RWPE2 (cell line): ENCODE results near the gene PIGV.

Source experiments
- ATAC-seq: fragments of 200-7000 bp; cut with Tn5 transposase; 3 replicates; pipeline ENCODE4 v1.9.1; 2021; ENCODE audit warnings: low read depth
- DNase-seq: peaks from one replicate; pipeline ENCODE4 v3.0.0-alpha.2; 2020; ENCODE audit warnings: low spot score
- H3K27ac ChIP-seq: fragments of 450-650 bp; 2 replicates; pipeline ENCODE4 v1.5.1; 2017; ENCODE audit warnings: mild to moderate bottlenecking; ENCODE audit not compliant: poor library complexity, severe bottlenecking
- H3K27me3 ChIP-seq: fragments of 250-450 bp; sonication (Bioruptor Pico); 2 replicates; pipeline ENCODE4 v1.5.1; 2021; ENCODE audit warnings: mild to moderate bottlenecking, moderate library complexity; ENCODE audit not compliant: insufficient read depth, poor library complexity, severe bottlenecking
- H3K36me3 ChIP-seq: fragments of 250-450 bp; sonication (Bioruptor Pico); 2 replicates; pipeline ENCODE4 v1.5.1; 2020; ENCODE audit warnings: low read depth, mild to moderate bottlenecking, moderate library complexity
- H3K4me1 ChIP-seq: fragments of 250-450 bp; sonication (Bioruptor Pico); 2 replicates; pipeline ENCODE4 v1.5.1; 2021; ENCODE audit warnings: mild to moderate bottlenecking, moderate library complexity; ENCODE audit not compliant: insufficient read depth, poor library complexity, severe bottlenecking
- H3K4me3 ChIP-seq: fragments of 250-450 bp; sonication (Bioruptor Pico); 2 replicates; pipeline ENCODE4 v1.5.1; 2021; ENCODE audit warnings: mild to moderate bottlenecking, moderate library complexity; ENCODE audit not compliant: severe bottlenecking
- H3K9me3 ChIP-seq: fragments of 250-450 bp; sonication (Bioruptor Pico); 2 replicates; pipeline ENCODE4 v1.5.1; 2021; ENCODE audit warnings: mild to moderate bottlenecking, moderate library complexity; ENCODE audit not compliant: severe bottlenecking
- TF ChIP-seq, protein P1 (sequence below): fragments of 450-650 bp; IDR thresholded peaks from one replicate; pipeline ENCODE4 v1.5.1; 2017; ENCODE audit warnings: mild to moderate bottlenecking, moderate library complexity; ENCODE audit not compliant: poor library complexity, severe bottlenecking

The PIGV gene

GRCh38 chr1:26786437-26787380 is 1.0 kb upstream of the PIGV start:
- Histone ChIP-seq H3K27me3 (no peaks in the 10 kb centered on the region), H3K36me3 (peaks cover 19% of the 10 kb centered on the region), H3K4me3 (peak overlapping the region; percentile 73), H3K4me1 (peaks cover 20% of the 10 kb centered on the region), H3K9me3 (no peaks in the 10 kb centered on the region), H3K27ac (peak overlapping the region; percentile 91)
- TF ChIP-seq, protein P1, sequence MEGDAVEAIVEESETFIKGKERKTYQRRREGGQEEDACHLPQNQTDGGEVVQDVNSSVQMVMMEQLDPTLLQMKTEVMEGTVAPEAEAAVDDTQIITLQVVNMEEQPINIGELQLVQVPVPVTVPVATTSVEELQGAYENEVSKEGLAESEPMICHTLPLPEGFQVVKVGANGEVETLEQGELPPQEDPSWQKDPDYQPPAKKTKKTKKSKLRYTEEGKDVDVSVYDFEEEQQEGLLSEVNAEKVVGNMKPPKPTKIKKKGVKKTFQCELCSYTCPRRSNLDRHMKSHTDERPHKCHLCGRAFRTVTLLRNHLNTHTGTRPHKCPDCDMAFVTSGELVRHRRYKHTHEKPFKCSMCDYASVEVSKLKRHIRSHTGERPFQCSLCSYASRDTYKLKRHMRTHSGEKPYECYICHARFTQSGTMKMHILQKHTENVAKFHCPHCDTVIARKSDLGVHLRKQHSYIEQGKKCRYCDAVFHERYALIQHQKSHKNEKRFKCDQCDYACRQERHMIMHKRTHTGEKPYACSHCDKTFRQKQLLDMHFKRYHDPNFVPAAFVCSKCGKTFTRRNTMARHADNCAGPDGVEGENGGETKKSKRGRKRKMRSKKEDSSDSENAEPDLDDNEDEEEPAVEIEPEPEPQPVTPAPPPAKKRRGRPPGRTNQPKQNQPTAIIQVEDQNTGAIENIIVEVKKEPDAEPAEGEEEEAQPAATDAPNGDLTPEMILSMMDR, result no peak
- ATAC-seq (no peak), DNase-seq (no peak)

GRCh38 chr1:26787381-26787705 is 407 bp upstream of the PIGV start:
- TF ChIP-seq, protein P1, result no peak
- DNase-seq, result no peak
- Histone ChIP-seq H3K36me3 (peaks cover 12% of the 10 kb centered on the region), H3K27me3 (no peaks in the 10 kb centered on the region), H3K4me1 (peaks cover 20% of the 10 kb centered on the region), H3K9me3 (no peaks in the 10 kb centered on the region), H3K4me3 (peak overlapping the region; percentile 73), H3K27ac (peak overlapping the region; percentile 91)
- peak; percentile 31 for ATAC-seq

DNA sequence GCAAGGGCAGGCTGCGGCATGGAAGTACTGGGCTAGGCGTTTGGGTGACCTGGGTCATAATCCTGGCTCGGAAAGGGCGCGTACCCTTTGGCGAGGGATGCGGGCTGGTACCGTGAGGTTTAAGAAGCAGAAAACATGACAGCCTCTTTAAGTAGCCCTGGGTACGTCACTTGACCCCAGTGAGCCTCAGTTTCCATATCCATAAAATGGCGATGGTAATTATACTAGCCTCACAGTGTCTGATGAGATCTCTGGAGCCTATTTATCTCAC is 700 bp downstream of the PIGV start:
- TF ChIP-seq, protein P1, result no peak
- peaks cover 1% of the 10 kb centered on the region for H3K36me3 ChIP-seq
- peak; percentile 3; the same call in 2 of the 3 replicates for ATAC-seq
- no peaks in the 10 kb centered on the region for H3K9me3 ChIP-seq
- peaks cover 17% of the 10 kb centered on the region for H3K4me1 ChIP-seq
- H3K27me3 ChIP-seq, result no peaks in the 10 kb centered on the region
- peak overlapping the region; percentile 73 for H3K4me3 ChIP-seq
- peak overlapping the region; percentile 91 for H3K27ac ChIP-seq
- no peak for DNase-seq

DNA sequence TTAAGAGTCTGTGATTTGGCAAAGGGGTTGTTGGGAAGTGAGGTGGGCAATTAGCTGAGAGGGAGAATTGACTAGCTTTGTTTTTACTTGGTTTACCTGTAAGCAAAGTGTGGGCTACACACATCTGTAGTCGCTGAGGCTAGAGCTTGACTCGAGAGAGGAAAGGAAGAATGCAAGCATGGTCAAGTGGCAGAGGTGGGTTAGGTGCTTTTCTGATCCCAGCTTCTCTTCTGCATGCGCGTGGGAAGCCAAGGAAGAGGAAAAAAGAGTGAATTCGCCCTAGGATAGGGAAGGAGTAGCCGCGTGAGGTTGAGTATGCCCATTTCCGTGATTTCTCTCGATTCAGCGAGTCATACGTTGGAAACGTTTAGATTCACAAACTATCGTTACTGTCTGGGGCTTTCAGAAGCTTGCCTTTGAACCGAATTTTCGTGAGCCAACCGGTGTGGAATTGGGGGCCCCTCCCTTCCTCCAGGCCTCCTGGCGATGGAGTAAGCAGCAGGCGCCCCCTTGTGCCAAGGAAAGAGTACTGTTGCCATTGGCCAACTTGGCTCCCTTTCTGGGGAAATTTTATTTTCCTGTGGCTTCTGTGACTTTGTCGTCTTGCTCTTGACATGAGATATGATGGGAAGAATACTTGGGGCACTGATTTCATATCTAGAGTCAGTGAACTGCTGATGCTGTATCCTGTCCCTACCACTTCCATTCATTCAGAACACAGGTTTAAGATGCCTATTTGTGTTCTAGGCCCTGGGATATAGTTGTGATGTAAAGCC is 1.3 kb downstream of the PIGV start:
- Histone ChIP-seq H3K27ac (peak overlapping the region; percentile 91), H3K27me3 (no peaks in the 10 kb centered on the region), H3K4me1 (peaks cover 11% of the 10 kb centered on the region), H3K9me3 (no peaks in the 10 kb centered on the region), H3K36me3 (no peaks in the 10 kb centered on the region), H3K4me3 (peak overlapping the region; percentile 73)
- DNase-seq, result peak; percentile 89
- peak; percentile 26; the same call in 2 of the 3 replicates for ATAC-seq
- TF ChIP-seq, protein P1, result peak; percentile 98

DNA sequence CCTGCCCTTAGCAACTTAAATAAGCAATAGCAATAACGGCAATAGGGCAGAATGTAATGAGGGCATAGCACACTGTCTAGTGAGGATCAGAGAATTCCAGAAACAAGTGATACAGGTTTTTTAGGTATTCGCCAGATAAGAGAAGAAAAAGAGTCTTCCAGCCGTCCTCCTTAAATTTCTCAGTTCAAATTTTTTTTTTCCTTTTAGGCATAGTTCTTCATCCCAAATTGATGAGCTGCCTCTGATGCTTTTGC is 1.8 kb downstream of the PIGV start:
- Histone ChIP-seq H3K36me3 (no peaks in the 10 kb centered on the region), H3K4me1 (peaks cover 11% of the 10 kb centered on the region), H3K9me3 (no peaks in the 10 kb centered on the region), H3K27me3 (no peaks in the 10 kb centered on the region), H3K4me3 (no peak overlapping the region), H3K27ac (peak overlapping the region; percentile 91)
- ATAC-seq, result no peak
- TF ChIP-seq, protein P1, result no peak
- DNase-seq, result no peak
